GM15510 (cell line): Measurements from ENCODE around the gene CALN1.

Experiments used
- POLR2A ChIP-seq: IDR thresholded peaks from 3 replicates; pipeline ENCODE4 v1.6.1; 2011; ENCODE audit warnings: borderline replicate concordance; ENCODE audit not compliant: insufficient read length; ENCODE audit errors: extremely low read depth

Gene CALN1

GRCh38 chr7:71867626-71868025 is 544.5 kb downstream of the CALN1 start:
- no peak for TF ChIP-seq POLR2A

- TF ChIP-seq POLR2A = no peak
These were observed 547.0 kb downstream of the CALN1 start for GRCh38 chr7:71865172-71865571.

- no peak for TF ChIP-seq POLR2A
These were observed 548.0 kb downstream of the CALN1 start for GRCh38 chr7:71864130-71864529.

DNA sequence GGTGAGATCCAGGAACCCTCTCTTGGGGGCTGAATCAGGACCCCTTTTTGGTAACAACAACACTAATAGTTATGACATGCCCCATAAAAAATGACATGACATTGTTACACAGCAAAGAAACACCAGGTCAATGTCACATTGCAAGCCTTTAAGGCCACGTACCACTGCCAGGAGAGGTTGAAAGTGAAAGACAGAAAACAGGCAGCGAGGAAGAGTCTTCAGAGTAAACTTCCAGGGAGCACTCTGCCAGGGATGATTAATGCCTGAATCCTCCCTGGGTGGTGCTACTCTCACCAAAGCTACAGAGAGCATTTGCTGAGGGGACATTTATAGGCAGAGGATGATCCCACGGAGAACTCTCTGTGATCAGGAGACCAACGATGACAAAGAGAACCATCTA is 551.6 kb downstream of the CALN1 start:
- no peak for TF ChIP-seq POLR2A

GRCh38 chr7:71857338-71857737 is 554.8 kb downstream of the CALN1 start:
- TF ChIP-seq POLR2A = no peak

DNA sequence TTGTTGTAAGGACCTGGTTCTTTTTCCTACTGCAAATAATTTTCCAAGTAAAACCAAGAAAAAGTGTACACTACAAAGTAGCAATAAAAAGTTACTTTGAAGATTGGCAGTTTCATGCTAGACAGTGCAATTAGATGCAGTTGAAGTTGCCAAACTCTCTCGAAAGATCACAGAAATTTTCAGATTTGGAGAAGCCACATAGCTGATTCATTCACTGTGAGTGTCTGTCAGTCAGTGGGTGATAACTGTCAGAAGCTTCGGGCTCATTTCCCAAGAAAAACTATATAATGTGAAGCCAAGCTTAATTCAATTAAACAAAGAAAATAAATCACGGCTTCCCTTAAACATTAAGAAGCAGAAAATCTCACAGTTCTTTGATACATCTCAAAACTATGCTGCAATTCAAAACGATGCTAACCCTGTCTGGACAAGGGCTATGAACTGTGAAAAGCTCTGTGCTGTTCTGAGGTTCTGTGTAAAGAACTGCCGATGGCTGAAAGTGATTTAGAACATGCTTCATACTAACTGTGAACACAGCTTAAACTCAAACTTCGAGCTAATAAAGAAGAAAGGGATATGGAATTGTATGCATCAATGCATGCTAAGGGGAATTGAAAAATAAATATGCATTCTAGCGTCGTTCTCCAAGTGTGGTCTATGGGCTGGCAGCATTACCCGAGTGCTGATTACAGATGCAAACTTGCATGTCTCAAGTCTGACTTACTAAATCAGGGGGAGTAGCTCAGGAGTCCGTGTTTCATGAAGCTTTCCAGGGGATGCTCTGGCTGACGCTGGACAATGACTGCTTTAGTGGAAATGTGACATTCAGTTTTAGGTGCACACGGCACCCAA is 557.4 kb downstream of the CALN1 start:
- no peak for TF ChIP-seq POLR2A

- TF ChIP-seq POLR2A = no peak
These were observed 560.2 kb downstream of the CALN1 start for GRCh38 chr7:71851776-71852498.

- no peak for TF ChIP-seq POLR2A
These were observed 566.0 kb downstream of the CALN1 start for GRCh38 chr7:71846160-71846559.

DNA sequence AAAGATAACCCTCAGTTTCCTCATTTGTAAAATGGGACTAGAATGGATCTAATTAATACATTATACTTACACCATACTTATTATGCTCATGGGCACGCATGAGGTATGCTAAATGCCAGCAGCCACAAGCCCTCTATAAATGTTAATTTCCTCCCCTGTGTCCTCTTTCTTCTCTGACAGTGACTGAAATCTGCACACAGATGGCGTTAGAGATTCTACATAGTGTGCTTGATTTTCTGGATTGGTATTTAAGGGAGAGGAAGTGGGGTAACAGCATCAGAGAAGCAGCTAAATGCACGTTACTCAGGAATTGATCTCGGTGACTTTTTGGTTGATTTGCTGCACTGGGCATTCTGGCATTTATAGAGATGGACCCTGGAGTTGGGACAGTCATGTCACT is 568.5 kb downstream of the CALN1 start:
- no peak for TF ChIP-seq POLR2A

- no peak for TF ChIP-seq POLR2A
These were observed 569.4 kb downstream of the CALN1 start for GRCh38 chr7:71842786-71843185.

DNA sequence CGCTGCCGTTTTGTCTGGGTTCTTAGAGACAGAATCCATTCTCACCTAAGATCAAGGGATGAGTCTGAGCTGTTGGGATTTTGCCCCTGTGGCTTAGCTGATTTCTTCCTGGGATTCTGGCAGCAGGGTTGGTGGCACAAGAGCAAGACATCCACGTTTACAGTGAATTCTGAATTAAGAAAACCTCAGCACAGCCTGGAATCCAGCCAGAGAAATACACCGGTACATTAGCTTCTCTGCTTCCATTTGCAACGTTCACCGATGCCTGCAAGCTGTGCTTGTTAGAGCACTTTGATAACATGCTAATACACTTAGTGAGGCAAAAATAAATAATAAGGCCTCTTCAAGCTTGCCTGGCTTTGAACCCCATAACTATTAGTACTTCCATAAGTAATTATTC is 569.8 kb downstream of the CALN1 start:
- TF ChIP-seq POLR2A = no peak

DNA sequence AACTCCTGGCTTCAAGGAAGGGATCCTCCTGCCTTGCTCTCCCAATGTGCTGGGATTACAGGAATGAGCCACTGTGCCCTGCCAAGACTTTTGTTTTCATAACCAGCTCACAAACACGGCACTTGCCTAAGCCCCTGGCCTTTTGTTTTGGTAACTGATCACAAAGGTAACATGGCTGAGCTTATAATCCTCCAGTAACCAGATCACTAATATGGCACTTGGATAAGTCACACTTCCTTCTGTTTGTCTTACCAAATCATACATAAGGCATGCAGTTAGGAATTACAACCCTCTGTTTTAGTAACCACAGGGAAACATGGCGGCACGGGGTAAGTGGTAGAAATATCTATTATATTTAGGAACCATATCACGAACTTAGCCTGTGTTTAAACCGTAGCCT is 577.1 kb downstream of the CALN1 start:
- no peak for TF ChIP-seq POLR2A

DNA sequence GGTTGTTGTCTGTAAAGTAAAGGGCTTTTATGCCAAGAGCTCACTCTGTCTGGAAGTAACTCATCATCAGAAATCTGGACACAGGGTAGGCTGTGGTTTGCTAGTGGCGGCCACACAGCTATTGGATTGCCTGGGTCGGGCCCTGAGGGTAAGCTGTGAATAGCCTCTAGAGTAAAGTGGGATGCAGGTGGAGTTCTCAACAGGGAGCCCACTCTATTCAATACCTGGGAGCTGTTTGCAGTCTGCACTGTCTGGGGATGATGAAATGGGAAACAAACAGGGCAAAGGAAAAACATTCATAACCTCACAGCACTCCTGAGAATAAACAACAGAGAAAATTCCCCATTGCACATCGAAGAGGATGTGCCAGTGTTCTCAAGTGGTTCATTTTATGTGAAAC is 582.6 kb downstream of the CALN1 start:
- TF ChIP-seq POLR2A = no peak

GRCh38 chr7:71828361-71828760 is 583.8 kb downstream of the CALN1 start:
- TF ChIP-seq POLR2A = no peak

GRCh38 chr7:71826141-71826540 is 586.0 kb downstream of the CALN1 start:
- TF ChIP-seq POLR2A = no peak

- no peak for TF ChIP-seq POLR2A
These were observed 588.0 kb downstream of the CALN1 start for GRCh38 chr7:71824006-71824760.

GRCh38 chr7:71817916-71818315 is 594.2 kb downstream of the CALN1 start:
- TF ChIP-seq POLR2A = no peak
